COLO668 (cell line): ENCODE data around the gene AURKAIP1.
"Not testable (repeated sequence)": the region's sequence is repeated elsewhere in the genome, so short reads cannot be mapped to it uniquely, and the experiment has no call there.

Experiments
- DNase-seq: peaks from one replicate; lab custom pipeline; 2025; ENCODE audit not compliant: unreplicated experiment; lab: John Stamatoyannopoulos, UW

Gene AURKAIP1

DNA sequence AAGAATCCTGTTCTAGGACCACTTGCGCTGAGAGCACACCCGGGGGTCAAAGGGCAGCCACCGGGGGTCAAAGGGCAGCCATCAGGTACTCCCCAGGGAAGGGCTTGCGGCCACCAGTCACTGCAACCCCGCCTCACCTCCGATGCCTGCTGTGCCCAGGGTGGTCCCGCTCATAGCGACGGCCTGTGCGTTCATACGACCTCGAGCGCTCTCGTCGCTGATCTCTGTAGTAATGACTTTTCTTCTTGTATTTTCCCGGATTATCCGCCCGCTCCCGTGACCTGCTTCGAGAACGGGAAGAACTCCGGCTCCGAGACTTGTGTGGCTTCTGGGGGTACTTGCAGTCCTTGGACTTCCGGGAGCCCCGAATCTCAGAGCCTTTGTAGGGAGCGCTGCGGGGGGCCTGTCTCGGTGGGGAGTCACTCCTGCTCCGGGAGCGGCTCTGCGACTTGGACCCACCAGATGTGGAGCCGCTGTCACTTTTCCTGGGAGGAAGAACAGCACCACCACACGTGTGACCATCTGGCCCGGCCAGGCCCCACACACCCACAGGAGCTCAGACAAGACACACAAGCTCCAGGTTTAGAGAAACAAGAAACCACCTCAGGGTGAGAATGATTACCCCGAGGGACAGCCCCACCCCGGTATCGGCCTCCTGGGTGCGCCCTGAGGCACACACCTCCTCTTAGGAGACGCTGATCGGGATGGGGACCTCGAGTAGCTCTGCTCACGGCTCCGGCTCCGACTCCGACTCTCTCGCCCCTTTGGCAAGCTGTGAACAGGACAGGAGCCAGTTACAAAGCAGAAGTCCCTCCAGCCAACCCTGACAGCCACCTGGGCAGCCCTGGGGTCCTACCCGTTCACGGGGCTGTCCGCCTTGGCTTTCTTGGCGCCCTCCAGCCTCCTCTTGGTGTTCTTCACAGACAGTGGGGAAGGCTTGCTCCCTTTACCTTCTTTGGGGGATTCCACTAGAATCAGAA, 12.4 kb upstream of the AURKAIP1 start:
- DNase-seq = no peak

DNA sequence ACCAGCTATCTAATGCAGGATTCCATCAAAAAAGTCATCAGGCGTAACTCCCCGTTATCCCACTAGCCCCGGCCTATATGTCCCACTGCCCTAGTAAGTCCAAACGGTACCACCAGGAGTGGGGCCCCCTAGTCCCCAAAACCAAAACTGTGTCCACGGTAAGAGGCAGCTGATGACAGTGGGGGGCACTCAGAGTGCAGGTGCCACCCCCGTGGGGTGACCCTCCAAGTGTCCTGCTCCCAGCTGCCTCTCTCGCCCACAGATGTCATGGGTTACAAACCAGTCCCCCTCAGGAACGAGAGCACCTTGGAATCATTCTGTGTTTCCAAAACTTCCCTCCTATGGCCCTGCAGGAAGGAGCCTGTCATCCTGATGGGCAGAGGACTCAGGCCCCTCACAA, 10.9 kb upstream of the AURKAIP1 start:
- DNase-seq = no peak

DNA sequence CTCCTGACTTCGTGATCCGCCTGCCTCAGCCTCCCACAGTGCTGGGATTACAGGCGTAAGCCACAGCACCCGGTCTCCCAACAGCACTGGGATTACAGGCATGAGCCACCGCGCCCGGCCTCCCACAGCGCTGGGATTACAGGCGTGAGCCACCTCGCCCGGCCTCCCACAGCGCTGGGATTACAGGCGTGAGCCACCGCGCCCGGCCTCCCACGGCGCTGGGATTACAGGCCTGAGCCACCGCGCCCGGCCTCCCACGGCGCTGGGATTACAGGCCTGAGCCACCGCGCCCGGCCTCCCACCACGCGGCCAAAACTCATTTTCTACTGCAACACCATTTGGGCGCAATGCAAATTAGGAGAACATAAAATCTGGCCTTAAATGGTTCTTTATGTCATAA, 10.3 kb upstream of the AURKAIP1 start:
- DNase-seq = not testable (repeated sequence)

DNA sequence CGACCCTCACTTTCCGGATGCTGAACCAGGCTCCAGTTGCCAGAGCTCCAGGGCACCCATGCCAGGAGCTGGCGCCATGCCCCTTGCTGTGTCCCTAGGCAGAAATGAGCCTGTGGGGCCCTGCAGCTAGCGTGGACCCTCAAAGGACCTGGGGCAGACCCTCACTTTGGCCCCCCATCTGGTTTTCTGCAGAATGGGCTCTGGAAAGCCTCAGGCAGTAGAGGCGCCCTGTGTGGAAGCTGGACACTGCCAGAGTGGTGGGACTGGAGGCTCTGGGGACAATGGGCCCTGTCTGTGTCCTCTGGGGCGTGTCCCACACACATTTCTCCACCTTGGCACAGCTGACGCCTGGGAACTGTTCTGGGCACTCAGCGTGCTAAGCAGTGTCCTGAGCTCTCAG, 6.3 kb upstream of the AURKAIP1 start:
- DNase-seq = no peak

DNA sequence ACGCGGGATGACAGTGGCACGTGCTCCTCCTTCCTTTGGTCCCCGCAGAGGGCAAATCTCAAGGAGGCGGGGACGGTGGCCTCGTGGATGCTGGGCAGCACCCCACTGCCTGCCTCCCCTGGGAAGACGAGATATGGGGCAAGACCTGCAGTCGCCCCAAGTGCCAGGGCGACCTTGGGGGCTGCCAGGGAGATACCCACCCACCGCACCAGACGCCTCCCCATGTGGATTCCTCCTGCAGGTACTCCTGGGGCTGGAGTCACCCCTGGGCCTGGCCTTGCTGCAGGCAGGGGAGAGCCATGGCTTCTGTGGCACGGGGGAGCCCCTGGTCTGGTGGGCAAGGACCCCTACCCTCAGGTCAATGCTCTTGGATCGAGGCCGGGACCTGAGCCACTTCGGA, 5.9 kb upstream of the AURKAIP1 start:
- no peak for DNase-seq

DNA sequence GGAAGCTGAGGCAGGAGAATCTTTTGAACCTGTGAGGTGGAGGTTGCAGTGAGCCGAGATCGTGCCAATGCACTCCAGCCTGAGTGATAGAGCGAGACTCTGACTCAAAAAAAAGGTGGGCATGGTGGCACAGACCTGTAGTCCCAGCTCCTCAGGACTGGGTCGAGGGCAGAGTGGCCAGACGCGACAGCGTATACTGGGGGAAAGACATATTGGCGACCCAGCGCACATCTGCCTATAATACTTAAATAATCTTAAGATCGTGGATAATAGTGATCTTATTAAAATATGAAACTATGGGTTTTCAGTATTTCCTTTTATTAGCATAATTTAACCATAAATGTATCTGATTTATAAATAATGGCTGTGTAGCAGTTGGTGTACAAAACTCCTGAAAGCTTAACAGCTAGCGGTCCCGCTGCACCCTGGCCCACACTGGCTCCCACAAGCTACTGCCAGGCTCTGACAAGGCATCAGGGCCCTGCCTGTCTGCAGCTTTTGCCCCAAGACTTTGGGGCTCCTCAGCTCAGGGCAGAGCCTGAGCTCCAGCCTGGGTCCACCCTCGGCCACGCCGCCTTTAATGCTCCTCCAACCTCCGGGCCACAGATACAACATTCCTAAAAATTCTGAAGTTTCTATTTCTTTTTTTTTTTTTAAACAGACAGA, 2.7 kb upstream of the AURKAIP1 start:
- no peak for DNase-seq

DNA sequence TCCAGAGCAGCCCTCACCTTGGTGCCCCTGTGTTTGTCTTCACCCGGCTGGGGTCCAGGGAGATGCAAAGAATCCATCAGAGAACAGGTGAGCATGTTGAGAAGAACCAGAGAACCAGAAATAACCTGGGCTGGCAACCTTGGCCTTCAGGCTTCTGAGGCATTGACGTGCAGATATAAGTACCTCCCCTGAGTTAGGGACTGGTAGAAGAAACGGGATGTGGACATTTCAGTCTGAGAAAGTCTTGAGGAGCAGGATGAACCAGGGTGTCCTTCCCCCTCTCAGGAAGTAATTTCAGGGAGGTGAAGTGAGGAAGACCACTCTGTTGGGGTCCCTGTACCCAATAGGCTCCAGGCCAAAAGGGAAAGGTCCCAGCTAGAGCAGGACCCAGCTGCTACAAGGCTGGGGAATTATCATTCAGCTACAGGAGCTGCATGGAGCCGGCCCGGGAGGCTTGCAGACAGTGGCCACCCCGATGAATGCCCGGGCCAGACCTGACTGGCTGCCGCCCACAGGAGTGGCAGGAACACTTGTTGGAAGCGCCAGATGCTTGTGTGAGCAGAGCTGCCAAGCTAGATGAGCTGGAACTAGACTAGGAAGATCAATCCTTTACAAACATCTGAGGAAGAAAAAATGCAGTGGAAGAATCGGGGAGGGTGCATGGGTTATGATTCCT, 1.7 kb upstream of the AURKAIP1 start:
- no peak for DNase-seq

DNA sequence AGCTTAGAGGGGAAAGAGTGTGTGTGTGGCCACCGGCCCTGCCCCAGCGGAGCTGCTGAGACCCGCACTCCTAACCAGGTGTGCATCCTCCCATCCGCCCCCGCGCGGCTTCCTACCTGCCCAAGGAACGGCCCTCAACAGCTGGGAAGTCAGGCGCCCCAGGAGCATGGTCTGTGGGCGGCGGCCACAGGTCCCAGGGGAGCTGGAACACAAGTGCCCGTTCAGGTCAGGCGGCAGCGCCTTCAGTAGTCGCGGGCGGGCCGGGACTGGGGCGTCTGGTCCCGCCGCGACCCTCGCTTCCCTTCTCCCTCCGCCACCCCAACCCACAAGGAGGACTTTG, 448 bp downstream of the AURKAIP1 start:
- DNase-seq = peak; percentile 68

DNA sequence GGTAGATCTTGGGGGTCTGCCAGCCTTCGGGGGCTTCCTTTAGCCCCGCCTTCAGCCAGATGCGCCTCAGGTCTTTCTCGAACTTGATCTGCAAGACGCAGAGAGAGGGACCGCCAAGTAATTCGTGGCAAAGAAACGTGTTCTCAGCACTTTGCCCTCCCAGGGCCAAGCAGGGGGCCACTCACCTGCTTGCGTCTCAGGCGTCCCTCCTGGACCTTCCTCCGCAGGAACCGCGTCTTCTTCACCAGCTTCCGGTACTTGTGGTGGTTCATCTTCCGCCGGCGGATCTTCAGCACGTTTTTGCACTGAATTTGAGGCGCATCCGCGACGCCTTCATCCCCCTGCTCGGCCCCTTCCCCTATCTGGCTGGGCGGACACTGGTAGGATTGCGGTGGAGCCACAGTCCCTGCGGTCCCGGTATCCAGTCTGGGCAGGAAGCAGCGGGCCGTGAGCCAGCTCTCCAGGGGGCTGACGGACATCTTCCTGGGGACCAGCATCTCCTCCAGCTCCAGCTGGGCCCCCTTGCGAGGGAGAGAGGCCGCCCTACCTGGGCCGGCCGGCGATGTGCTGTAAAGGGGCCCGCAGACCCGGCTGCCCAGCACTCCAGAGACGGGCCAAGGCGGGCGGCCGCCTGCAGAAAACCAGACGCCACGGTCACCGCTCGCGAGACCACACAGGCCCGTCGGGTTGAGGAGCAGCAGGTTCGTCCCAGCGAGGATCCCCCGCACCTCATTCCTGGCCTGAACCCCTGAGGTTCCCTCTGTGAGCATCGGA, 1.0 kb downstream of the AURKAIP1 start:
- no peak for DNase-seq

DNA sequence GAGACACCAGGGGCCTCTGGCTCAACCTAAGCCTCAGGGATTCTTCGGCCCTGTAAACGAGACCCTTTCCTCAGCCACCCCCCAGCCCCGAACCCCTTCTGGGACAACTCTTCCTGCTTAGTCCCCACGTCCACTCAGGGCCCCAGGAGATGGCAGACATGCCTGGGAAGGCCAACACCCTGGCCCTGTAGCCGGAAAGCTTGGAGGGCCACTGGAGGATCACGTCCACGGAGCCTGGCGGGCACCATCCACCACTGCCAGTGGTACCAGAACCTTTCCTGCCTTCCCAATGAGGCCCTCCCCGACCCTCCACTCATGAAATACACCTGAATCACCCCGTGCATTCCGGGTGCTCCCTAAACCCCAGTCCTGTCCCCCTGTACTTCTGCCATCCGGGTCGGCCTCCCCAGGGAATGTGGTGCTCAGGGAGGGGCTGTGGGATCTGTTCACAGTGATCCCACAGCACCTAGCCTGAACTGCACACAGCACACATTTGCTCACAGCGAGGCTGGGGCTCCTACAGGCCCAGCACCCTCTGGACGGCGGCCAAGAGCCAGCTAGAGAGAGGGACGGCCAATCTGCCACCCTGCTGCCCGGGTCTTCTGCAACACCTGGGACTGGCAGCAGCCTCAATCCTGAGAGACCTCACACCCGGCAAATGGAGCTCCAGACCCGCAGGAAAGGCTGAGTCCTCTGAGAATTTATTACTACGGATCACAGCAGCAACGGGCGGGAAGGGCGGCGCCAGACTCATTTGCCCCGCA, 1.8 kb downstream of the AURKAIP1 start:
- DNase-seq = no peak

DNA sequence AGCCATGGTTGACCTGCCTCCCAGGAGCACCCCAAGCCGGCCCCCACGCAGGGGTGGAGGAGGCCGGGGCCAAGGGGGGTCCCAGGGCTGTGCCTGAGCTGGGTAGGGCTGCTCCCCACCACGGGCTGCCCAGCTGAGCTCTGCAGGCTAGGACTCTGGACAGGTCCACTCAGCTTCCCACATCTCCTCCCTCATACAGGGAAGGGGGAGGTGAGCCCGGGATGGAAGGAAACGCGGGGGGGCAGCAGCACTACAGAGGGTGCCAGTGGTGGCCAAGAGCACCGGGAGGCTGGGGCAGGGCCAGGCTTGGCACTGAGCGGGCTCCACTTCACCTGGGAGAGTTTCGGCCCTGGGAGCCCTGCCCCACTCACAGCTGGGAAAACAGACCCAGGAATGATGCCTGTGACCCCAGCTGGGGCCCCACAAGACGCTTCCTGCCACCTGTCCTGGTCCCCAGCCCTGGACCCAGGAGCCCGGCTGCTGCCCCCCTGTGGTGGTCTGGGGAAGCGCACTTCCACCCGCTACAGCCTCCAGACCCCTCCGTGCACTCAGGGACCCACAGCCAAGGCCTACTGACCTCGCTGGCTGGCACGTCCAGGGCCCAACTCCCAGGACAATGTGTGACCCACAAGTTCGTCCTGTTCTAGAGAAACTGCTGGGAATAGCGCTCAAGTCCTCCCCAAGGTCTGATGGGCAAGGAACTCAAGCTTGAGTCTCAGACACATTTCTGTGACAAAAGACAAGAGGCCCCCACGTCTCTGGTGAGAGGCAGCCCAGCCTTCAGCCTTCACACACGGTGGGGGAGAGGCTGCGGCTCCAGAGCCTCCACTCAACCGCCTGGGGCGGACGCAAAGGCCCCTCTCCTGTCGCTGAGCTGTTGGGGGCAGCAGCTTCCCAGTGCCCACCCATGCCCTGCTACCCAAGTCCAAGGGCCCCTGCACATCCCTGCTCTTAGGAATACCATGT, 3.0 kb downstream of the AURKAIP1 start:
- peak; percentile 96 for DNase-seq

DNA sequence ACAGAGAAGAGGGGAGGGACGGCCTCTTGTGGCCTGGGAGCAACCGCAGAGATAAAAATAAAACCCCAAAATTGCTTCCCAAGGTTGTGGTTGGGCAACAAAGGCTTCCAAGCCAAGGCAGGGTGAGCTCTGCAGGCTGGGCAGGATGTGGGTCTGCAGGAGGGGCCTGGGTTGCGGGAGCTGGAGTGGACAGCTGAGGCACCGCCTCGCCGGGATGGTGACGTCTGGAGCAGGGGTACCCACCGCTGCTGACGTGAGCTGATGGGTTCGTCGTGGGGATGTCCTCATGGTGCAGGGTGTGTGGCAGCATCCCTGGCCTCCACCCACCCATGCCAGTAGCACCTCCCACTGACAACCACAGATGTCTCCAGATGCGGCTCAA, 3.7 kb downstream of the AURKAIP1 start:
- no peak for DNase-seq

DNA sequence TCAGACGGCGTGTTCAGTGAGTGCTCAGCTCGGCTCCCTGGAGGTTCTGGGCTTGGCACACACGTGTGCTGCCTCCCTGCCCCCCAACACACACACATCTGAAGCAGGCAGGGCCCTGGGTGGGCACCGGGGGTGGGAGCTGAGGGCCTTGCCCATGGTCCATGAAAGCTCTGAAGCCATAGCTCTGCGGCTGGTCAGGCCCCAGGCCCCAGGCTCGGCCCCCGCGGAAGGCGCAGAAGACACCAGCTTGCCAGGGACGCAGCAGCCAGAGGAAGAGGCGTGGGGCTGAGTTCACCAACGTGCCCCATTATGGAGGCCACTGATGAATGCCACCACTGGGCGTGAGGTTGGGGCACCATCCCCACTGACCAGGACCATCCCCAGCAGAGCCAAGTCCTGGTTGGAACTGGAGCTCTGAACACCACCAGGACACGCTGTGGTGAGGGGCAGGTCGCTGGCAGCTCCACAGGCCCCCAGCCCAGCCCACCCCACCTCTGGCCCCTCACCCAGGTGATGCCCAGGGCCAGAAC, 4.2 kb downstream of the AURKAIP1 start:
- no peak for DNase-seq

DNA sequence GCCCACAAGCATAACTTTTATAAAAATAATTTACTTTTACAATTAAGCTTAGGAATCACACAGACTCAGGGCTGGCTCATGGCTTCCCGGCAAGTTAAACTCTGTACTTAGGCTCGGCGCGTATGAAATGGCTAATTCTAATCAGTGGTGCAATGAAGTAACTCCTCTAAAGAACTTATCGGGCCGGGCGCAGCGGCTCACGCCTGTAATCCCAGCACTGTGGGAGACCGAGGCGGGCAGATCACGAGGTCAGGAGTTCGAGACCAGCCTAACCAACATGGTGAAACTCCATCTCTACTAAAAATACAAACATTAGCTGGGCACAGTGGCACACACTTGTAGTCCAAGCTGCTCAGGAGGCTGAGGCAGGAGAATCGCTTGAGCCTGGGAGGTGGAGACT, 4.9 kb downstream of the AURKAIP1 start:
- not testable (repeated sequence) for DNase-seq

DNA sequence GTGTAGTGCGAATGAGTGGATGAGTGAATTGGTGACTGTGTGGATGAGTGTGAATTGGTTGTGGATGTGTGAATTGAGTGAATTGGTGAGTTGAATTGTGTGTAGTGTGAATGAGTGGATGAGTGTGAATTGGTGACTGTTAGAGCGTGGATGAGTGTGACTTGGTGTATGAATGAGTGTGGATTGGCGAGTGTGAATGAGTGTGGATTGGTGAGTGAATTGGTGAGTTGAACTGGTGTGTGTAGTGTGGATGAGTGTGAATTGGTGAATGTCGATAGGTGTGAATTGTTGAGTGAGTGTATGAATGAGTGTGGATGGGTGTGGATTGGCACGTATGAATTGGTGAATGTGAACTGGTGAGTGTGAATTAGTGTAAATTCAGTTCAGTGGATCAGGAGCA, 7.7 kb downstream of the AURKAIP1 start:
- DNase-seq = no peak

DNA sequence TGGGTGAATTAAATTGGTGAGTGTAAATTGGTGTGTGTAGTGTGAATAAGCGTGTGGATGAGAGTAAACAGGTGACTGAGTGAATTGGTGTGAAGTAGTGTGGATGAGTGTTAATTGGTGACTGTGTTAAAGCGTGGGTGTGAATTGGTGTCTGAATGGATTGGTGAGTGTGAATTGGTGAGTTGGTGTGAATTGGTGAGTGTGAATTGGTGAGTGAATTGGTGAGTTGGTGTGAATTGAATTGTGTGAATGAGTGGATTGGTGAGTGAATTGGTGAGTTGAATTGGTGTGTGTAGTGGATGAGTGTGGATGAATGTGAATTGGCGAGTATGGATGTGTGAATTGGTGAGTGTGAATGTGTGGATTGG, 8.3 kb downstream of the AURKAIP1 start:
- DNase-seq = no peak

DNA sequence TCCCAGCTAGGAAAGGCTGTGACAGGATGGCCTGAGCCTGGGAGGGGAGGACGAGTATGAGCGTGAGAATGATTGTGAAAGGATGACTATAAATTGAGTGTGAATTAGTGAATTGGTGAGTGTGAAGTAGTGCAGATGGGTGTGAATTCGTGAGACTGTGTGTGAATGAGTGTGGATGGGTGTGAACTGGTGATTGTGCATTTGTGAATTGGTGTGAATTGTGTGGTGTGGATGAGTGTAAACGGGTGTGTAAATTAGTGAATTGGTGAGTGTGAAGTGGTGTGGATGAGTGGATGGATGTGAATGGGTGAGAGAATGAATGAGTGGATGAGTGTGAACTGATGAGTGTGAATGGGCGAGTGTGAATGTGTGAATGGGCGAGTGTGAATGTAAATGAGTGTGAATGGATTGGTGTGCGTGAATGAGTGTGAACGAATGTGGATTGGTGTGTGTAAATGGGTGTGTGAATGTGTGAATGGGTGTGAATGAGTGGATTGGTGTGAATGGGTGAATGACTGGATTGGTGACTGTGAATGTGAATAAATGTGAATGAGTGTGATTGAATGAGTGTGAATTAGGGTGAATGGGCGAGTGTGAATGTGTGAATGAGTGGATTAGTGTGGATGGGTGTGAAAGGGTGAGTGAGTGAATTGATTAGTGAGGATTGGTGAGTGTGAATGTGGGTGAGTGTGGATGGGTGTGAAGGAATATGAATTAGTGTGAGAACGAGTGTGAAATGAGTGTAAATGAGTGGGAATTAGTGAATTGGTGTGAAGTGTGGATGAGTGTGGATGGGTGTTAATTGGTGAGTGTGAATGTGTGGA, 8.9 kb downstream of the AURKAIP1 start:
- no peak for DNase-seq

DNA sequence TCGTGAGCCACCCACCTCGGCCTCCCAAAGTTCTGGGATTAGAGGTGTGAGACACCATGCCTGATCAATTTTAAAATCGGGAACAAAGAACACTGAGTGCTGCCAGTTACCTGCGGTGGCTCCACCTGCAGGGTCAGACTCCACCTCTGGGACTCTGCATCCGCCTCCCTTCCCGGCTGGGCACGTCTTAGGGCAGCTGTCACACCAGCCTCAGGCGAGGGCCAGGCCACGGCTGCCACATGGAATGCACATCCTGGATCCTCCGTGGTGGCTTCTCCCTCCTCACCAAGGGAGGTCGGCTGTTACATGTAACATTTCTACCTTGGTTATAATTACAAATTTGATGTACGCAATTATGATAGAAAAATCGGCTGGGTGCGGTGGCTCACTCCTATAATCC, 10.7 kb downstream of the AURKAIP1 start:
- DNase-seq = peak; percentile 86
